ENCODE measurements around the gene C2CD5.

DNA sequence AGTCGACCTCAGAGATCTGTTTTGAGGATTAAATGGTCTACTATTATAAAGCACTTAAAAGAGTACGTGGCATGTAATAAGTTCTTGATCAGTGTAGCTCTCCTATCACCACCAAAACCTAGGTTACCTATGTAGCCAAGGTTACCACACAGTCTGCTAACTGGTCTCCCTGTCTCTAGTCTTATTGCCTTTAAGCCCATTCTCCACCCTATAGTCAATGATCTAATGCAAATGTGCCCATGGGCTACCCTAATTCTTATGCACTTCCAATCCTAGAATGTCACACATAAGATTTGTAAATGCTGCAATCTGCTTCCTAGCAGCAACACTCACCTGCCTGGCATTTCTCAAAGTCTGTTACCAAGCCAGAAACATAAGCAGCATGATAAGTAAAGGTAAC is 44.9 kb downstream of the C2CD5 start:
- TF ChIP-seq, protein P1, sequence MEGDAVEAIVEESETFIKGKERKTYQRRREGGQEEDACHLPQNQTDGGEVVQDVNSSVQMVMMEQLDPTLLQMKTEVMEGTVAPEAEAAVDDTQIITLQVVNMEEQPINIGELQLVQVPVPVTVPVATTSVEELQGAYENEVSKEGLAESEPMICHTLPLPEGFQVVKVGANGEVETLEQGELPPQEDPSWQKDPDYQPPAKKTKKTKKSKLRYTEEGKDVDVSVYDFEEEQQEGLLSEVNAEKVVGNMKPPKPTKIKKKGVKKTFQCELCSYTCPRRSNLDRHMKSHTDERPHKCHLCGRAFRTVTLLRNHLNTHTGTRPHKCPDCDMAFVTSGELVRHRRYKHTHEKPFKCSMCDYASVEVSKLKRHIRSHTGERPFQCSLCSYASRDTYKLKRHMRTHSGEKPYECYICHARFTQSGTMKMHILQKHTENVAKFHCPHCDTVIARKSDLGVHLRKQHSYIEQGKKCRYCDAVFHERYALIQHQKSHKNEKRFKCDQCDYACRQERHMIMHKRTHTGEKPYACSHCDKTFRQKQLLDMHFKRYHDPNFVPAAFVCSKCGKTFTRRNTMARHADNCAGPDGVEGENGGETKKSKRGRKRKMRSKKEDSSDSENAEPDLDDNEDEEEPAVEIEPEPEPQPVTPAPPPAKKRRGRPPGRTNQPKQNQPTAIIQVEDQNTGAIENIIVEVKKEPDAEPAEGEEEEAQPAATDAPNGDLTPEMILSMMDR (conservative IDR thresholded peaks at IDR 0.05; ENCODE audit: low read depth, low read length) = no peak
- TF ChIP-seq EZH2 (IDR thresholded peaks at IDR 0.05; ENCODE audit: borderline replicate concordance, low read depth, low read length, poor library complexity, severe bottlenecking) = no peak
